Small intestine (tissue), 7 donors: ENCODE measurements around the gene TSPAN6. TPM values are rescaled to one million over a fixed set of nuclear protein-coding genes. Genes with fewer than 3 reads are reported as not detected.

ENCODE experiments used
- DNase-seq, 2 donors: peaks; one replicate each; pipeline versions ENCODE4 v3.0.0 to v3.0.0-alpha.2; 2013
- FAIRE-seq: peaks from 2 replicates; lab custom pipeline; 2012; peaks lifted over from hg19 to GRCh38; lab: Jason Lieb, UNC
- H3K27ac ChIP-seq, 3 donors: one replicate each; pipeline ENCODE4 v1.5.1; 2013; ENCODE audit warnings: low read length in 2 of 3, mild to moderate bottlenecking in 2 of 3, control low read depth in 1 of 3, inconsistent platforms in 1 of 3, low read depth in 1 of 3, moderate library complexity in 1 of 3
- H3K27me3 ChIP-seq, 3 donors: one replicate each; pipeline ENCODE4 v1.6.1; 2013; ENCODE audit warnings: low read length in 3 of 3, inconsistent platforms in 1 of 3; ENCODE audit not compliant: control insufficient read depth in 3 of 3, insufficient read depth in 3 of 3
- H3K36me3 ChIP-seq, 3 donors: one replicate each; pipeline ENCODE4 v1.6.1; 2013; ENCODE audit warnings: low read length in 3 of 3, inconsistent platforms in 1 of 3, low read depth in 1 of 3, mild to moderate bottlenecking in 1 of 3, moderate library complexity in 1 of 3; ENCODE audit not compliant: control insufficient read depth in 3 of 3, insufficient read depth in 2 of 3
- H3K4me1 ChIP-seq, 3 donors: one replicate each; pipeline ENCODE4 v1.6.1; 2013; ENCODE audit warnings: low read length in 2 of 3, inconsistent platforms in 1 of 3, low read depth in 1 of 3, mild to moderate bottlenecking in 1 of 3, moderate library complexity in 1 of 3; ENCODE audit not compliant: control insufficient read depth in 3 of 3, insufficient read depth in 2 of 3
- H3K4me3 ChIP-seq, 3 donors: one replicate each; pipeline ENCODE4 v1.5.1; 2013; ENCODE audit warnings: low read length in 3 of 3, control low read depth in 1 of 3, inconsistent platforms in 1 of 3, low read depth in 1 of 3, mild to moderate bottlenecking in 1 of 3, moderate library complexity in 1 of 3
- H3K9me3 ChIP-seq, 2 donors: one replicate each; pipeline ENCODE4 v1.6.1; 2013; ENCODE audit warnings: low read depth in 1 of 2, low read length in 1 of 2; ENCODE audit not compliant: control insufficient read depth in 2 of 2, insufficient read depth in 1 of 2
- WGBS, 3 donors: extraction: QIAGEN DNeasy Blood & Tissue Kit; methylation state at CpG; one replicate each; pipeline ENCODE4 v1.1.7; 2013; 5-methylcytosine and 5-hydroxymethylcytosine counted together
- polyA plus RNA-seq, 4 donors: library from polyadenylated mRNA; stranded (reverse) in 3 of 4; unstranded in 1 of 4; fragments of 200-250 nt in 3 of 4; fragments of 120-200 nt in 1 of 4; gene quantifications; one replicate each; pipeline versions ENCODE4 v1.2.1 to v1.2.3, GENCODE V29; 2013
- donor health status: healthy with polysubstance abuse.
- donor health status: control.
- donor health status: control.
- donor health status: Bipolar disorder and iron deficiency.
- donor health status: healthy.

Gene TSPAN6
- polyA plus RNA-seq, 4 donors: 8.1 to 139 (median 18.1) TPM

DNA sequence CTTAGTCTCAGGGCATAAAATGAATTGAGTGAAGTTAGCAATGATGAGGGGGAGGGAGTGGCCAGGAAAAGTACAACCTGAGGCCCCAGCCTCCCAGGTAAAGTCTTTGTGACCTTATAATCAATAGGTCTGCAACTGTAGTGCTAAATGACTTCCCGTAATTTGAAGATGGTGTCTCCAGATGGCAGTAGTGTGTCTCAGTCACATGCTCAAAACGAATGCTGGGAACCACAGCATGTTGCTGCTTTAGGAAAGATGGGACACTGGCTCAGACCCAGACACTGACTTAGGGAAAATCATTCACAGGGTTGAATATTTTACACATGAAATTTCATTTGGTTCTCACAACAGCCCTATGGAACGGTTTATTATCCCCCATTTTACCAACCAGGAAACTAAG, 17.7 kb upstream of the TSPAN6 start:
- FAIRE-seq (no peak), DNase-seq (peak; percentile 48 to 53)
- Histone ChIP-seq H3K4me3 (no peak overlapping the region), H3K9me3 (no peaks in the 10 kb centered on the region), H3K27ac (peak overlapping the region in 1 of 3 donors; percentile 36), H3K36me3 (no peaks in the 10 kb centered on the region), H3K4me1 (peaks cover 0 to 35% (median 5%) of the 10 kb centered on the region in 3 donors), H3K27me3 (peaks cover 0 to 2% (median 0%) of the 10 kb centered on the region in 3 donors)
- 17 to 21% (median 19%) methylated on average over 3 of the region's 3 CpGs for WGBS, 3 donors

DNA sequence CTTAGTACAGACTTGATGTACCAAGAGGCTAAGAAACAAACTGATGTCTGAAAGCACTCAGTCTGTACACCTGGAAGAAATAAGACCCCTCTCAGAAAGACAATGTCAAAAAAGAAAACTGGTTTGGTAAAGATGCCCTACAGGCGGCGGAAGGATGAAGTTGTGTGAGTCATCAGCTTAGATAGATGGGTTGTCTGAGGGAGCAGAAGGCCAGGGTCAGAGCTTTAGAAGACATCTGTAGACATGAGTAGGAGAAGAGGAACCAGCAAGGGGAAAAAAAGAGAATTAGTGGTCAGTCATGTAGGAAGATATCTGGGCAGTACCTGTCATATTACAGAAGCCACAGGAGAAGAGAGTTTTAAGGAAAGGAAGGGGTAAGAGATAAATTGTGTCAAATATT, 15.7 kb upstream of the TSPAN6 start:
- Histone ChIP-seq H3K9me3 (no peaks in the 10 kb centered on the region), H3K36me3 (no peaks in the 10 kb centered on the region), H3K27me3 (peaks cover 0 to 2% (median 0%) of the 10 kb centered on the region in 3 donors), H3K27ac (no peak overlapping the region), H3K4me3 (no peak overlapping the region), H3K4me1 (peaks cover 0 to 44% (median 0%) of the 10 kb centered on the region in 3 donors)
- DNase-seq: no peak
- FAIRE-seq: no peak
- 79 to 94% (median 90%) methylated on average over 2 of the region's 2 CpGs for WGBS, 3 donors

DNA sequence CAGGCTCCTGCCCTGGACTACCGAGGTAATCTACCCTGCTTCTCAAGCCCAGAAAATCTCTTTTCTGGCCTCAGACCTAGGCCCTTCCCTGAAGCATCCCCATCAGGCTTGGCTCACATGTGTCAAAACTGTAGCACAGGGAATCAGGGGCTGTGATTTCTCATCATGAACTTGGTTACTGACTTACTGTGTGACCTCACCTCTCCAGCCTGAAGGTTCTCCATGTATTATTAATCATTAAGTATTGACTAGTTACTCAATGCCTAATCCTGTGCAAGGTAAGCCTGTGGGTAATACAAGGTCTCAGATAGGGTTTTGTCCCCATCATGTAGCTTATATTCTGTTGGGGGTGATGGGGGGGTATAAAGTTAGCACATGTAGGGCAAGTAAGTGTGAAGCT, 14.2 kb upstream of the TSPAN6 start:
- 92 to 100% (median 93%) methylated on average over 1 of the region's 1 CpG for WGBS, 3 donors
- FAIRE-seq: no peak
- peak; percentile 20 to 32 for DNase-seq

GRCh38 chrX:100649550-100650356, 13.1 kb upstream of the TSPAN6 start:
- no peak for FAIRE-seq
- H3K4me3 ChIP-seq: no peak overlapping the region
- H3K4me1 ChIP-seq: peaks cover 0 to 55% (median 0%) of the 10 kb centered on the region in 3 donors
- H3K27me3 ChIP-seq: peaks cover 0 to 2% (median 0%) of the 10 kb centered on the region in 3 donors
- WGBS, 3 donors: 18 to 45% (median 26%) methylated on average over 11 to 12 of the region's 12 CpGs
- peak; percentile 77 to 85 for DNase-seq
- peak overlapping the region; percentile 30 to 93 (median 86) for H3K27ac ChIP-seq
- H3K36me3 ChIP-seq: no peaks in the 10 kb centered on the region
- no peaks in the 10 kb centered on the region for H3K9me3 ChIP-seq

More for the DNA sequence above, 14.2 kb upstream of the TSPAN6 start:
- no peaks in the 10 kb centered on the region for H3K9me3 ChIP-seq
- H3K4me1 ChIP-seq: peaks cover 0 to 55% (median 0%) of the 10 kb centered on the region in 3 donors
- no peaks in the 10 kb centered on the region for H3K36me3 ChIP-seq
- H3K27ac ChIP-seq: peak overlapping the region in 2 of 3 donors; percentile 86 to 93
- no peak overlapping the region for H3K4me3 ChIP-seq
- H3K27me3 ChIP-seq: peaks cover 0 to 2% (median 0%) of the 10 kb centered on the region in 3 donors

GRCh38 chrX:100648458-100649417, 12.1 kb upstream of the TSPAN6 start:
- 55 to 75% (median 68%) methylated on average over 8 of the region's 8 CpGs for WGBS, 3 donors
- no peaks in the 10 kb centered on the region for H3K9me3 ChIP-seq
- peaks cover 0 to 49% (median 0%) of the 10 kb centered on the region in 3 donors for H3K4me1 ChIP-seq
- FAIRE-seq (no peak), DNase-seq (peak; percentile 3 to 70)
- no peak overlapping the region for H3K4me3 ChIP-seq
- H3K36me3 ChIP-seq: no peaks in the 10 kb centered on the region
- peak overlapping the region in 2 of 3 donors; percentile 86 to 93 for H3K27ac ChIP-seq
- peaks cover 0 to 2% (median 0%) of the 10 kb centered on the region in 3 donors for H3K27me3 ChIP-seq

GRCh38 chrX:100647739-100648138, 11.1 kb upstream of the TSPAN6 start:
- Histone ChIP-seq H3K9me3 (no peaks in the 10 kb centered on the region), H3K4me3 (no peak overlapping the region), H3K27ac (peak overlapping the region in 2 of 3 donors; percentile 86 to 93), H3K36me3 (no peaks in the 10 kb centered on the region), H3K27me3 (peaks cover 0 to 2% (median 0%) of the 10 kb centered on the region in 3 donors), H3K4me1 (peaks cover 0 to 52% (median 0%) of the 10 kb centered on the region in 3 donors)
- FAIRE-seq (no peak), DNase-seq (no peak)
- WGBS, 3 donors: 56 to 75% (median 74%) methylated on average over 2 of the region's 2 CpGs

- Histone ChIP-seq H3K27ac (peak overlapping the region in 1 of 3 donors; percentile 86), H3K36me3 (no peaks in the 10 kb centered on the region), H3K27me3 (peaks cover 0 to 2% (median 0%) of the 10 kb centered on the region in 3 donors), H3K9me3 (no peaks in the 10 kb centered on the region), H3K4me1 (peaks cover 0 to 52% (median 0%) of the 10 kb centered on the region in 3 donors), H3K4me3 (no peak overlapping the region)
- FAIRE-seq (no peak), DNase-seq (no peak)
- WGBS, 3 donors: 13 to 92% (median 22%) methylated on average over 1 of the region's 1 CpG
Measured at GRCh38 chrX:100647095-100647494, 10.5 kb upstream of the TSPAN6 start.

DNA sequence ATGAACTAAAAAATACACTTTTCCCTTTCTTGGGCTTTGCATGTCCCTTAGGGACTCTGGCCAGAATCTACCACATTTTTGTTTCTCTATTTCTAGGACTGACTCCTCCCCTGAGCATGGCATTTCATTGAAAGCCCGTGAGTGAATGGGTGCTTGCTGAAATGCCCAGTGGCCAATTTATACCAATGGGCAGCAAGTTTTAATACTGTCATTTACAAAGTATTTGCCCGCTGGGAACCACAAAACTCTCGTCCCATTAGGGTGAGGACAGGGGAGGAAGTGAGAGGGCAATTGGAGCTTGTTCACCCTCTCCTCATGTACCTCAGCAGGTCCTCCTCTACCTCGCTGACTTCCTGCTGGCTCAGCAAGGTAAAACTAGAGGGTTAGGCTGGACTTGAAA, 8.5 kb upstream of the TSPAN6 start:
- no peaks in the 10 kb centered on the region for H3K36me3 ChIP-seq
- peaks cover 0 to 41% (median 0%) of the 10 kb centered on the region in 3 donors for H3K4me1 ChIP-seq
- no peaks in the 10 kb centered on the region for H3K27me3 ChIP-seq
- no peak for FAIRE-seq
- no peak overlapping the region for H3K4me3 ChIP-seq
- DNase-seq: no peak
- WGBS, 3 donors: 63 to 79% (median 74%) methylated on average over 4 of the region's 4 CpGs
- H3K9me3 ChIP-seq: no peaks in the 10 kb centered on the region
- H3K27ac ChIP-seq: peak overlapping the region in 1 of 3 donors; percentile 32
